Panc1 (cell line): ENCODE results near the gene PRTN3. TPM values are rescaled to one million over a fixed set of nuclear protein-coding genes. Genes with fewer than 3 reads are reported as not detected.

Source experiments
- ATAC-seq: fragments of 200-7000 bp; cut with Tn5 transposase; 2 replicates; pipeline ENCODE4 v1.9.1; 2020; ENCODE audit warnings: mild to moderate bottlenecking, moderate library complexity
- BruUV-seq: library from RNA; stranded (reverse); fragments of 400-500 nt; replicated peaks from 2 replicates; lab custom pipeline; 2021; lab: Mats Ljungman, UMichigan
- CTCF ChIA-PET: fragments of 300-600 bp; sonication (Branson Sonifier 250); formaldehyde crosslinking; loops from one replicate; lab custom pipeline; 2022; ENCODE audit warnings: antibody characterized with exemption; lab: Charles Lee
- POLR2A ChIA-PET: fragments of 300-600 bp; sonication (Branson Sonifier 250); formaldehyde crosslinking; loops from one replicate; lab custom pipeline; 2022; ENCODE audit warnings: antibody characterized with exemption; lab: Charles Lee
- DNase-seq: peaks from one replicate; pipeline ENCODE4 v3.0.0-alpha.2; 2010; ENCODE audit warnings: low read depth, low spot score
- H3K27ac ChIP-seq: 2 replicates; pipeline ENCODE4 v1.5.1; 2011; ENCODE audit warnings: mild to moderate bottlenecking, low read length, inconsistent platforms
- H3K27me3 ChIP-seq: fragments of 200-500 bp; sonication (Bioruptor generic); 2 replicates; pipeline ENCODE4 v1.6.0; 2014; ENCODE audit warnings: low read length, inconsistent platforms; ENCODE audit not compliant: control insufficient read depth, insufficient read depth
- H3K36me3 ChIP-seq: fragments of 200-500 bp; sonication (Bioruptor generic); 2 replicates; pipeline ENCODE4 v1.5.1; 2014; ENCODE audit warnings: inconsistent platforms, mild to moderate bottlenecking, low read length, moderate library complexity; ENCODE audit not compliant: control insufficient read depth, insufficient read depth
- H3K4me1 ChIP-seq: 2 replicates; pipeline ENCODE4 v1.5.1; 2011; ENCODE audit warnings: inconsistent platforms, mild to moderate bottlenecking, low read length, moderate library complexity; ENCODE audit not compliant: control insufficient read depth, insufficient read depth
- H3K4me3 ChIP-seq, 2 experiments: 2 replicates each; pipeline ENCODE4 v1.5.1; 2011 to 2012; ENCODE audit warnings: low read depth in 2 of 2, low read length in 2 of 2, mild to moderate bottlenecking in 2 of 2, inconsistent platforms in 1 of 2, moderate library complexity in 1 of 2
- H3K9me3 ChIP-seq: fragments of 200-500 bp; sonication (Bioruptor generic); 2 replicates; pipeline ENCODE4 v1.5.1; 2014; ENCODE audit warnings: low read depth, mild to moderate bottlenecking, inconsistent platforms, low read length, moderate library complexity; ENCODE audit not compliant: control insufficient read depth, insufficient read depth
- POLR2AphosphoS5 ChIP-seq: IDR thresholded peaks from 2 replicates; pipeline ENCODE4 v1.6.1; 2012; ENCODE audit warnings: mild to moderate bottlenecking, low read depth, low read length, moderate library complexity
- SIN3A ChIP-seq: IDR thresholded peaks from 2 replicates; pipeline ENCODE4 v1.6.1; 2012; ENCODE audit warnings: low read depth, mild to moderate bottlenecking, low read length, moderate library complexity, borderline replicate concordance; ENCODE audit not compliant: insufficient read depth
- TCF7L2 ChIP-seq: IDR thresholded peaks from 2 replicates; pipeline ENCODE4 v1.6.1; 2011; ENCODE audit warnings: mild to moderate bottlenecking, low read depth, low read length, inconsistent platforms
- in situ Hi-C: cut with HindIII; loops from 2 replicates; pipeline ENCODE4 v1.10.0; 2016; ENCODE audit warnings: low sequenced_read_pairs, low pct_unique_long_range_greater_than_20kb
- intact Hi-C: fragments of 100-400 bp; cut with micrococcal nuclease; formaldehyde crosslinking; loops from one replicate; pipeline ENCODE4 v1.10.0; 2022; ENCODE audit not compliant: unreplicated experiment
- total RNA-seq: library from RNA; stranded (reverse); gene quantifications from one replicate; pipeline ENCODE4 v1.2.1, GENCODE V29; 2021; ENCODE audit not compliant: unreplicated experiment
- TF ChIP-seq, protein P1 (sequence below), 2 experiments: IDR thresholded peaks; 2 replicates each; pipeline ENCODE4 v1.6.1; 2011 to 2012; ENCODE audit warnings: low read depth in 2 of 2, control low read depth in 1 of 2, low read length in 1 of 2, mild to moderate bottlenecking in 1 of 2, moderate library complexity in 1 of 2; ENCODE audit not compliant: insufficient read depth in 1 of 2
- TF ChIP-seq, protein P2 (sequence below): fragments of 450-650 bp; IDR thresholded peaks from 2 replicates; pipeline ENCODE4 v1.5.1; 2017; ENCODE audit warnings: mild to moderate bottlenecking

Gene PRTN3
- total RNA-seq, 1 experiment from 2014 or later = 1.5 TPM

DNA sequence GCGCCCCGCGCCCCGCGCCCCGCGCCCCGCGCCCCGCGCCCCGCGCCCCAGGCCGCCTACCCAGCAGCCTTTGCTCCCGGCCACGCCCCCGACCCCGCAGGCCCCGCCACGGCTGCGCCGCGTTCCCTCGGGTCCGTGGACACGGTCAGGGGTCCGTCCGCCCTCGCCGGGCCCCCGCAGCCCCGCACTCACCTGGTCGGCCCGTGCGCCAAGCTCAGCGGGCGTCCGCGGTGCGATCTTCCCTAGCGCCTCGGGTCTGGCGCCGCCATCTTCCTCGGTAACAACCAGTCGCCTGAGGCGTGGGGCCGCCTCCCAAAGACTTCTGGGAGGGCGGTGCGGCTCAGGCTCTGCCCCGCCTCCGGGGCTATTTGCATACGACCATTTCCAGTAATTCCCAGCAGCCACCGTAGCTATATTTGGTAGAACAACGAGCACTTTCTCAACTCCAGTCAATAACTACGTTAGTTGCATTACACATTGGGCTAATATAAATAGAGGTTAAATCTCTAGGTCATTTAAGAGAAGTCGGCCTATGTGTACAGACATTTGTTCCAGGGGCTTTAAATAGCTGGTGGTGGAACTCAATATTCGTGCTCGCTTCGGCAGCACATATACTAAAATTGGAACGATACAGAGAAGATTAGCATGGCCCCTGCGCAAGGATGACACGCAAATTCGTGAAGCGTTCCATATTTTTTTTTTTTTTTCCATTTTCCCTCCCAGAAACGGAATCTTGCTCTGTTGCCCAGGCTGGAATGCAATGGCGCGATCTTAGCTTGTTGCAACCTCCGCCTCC is 52.3 kb downstream of the PRTN3 start, which contains the start of the genes MED16 and RNU6-9:
Gene MED16, minus strand, starts transcription at position 294 of the 796 bp plus-strand sequence. CDS start 2,056 bp downstream, outside the sequence.
Gene RNU6-9, plus strand, starts transcription at position 591 of the 796 bp plus-strand sequence.
- intact Hi-C loops = no loop called here
- ChIA-PET POLR2A (no interaction called here), CTCF (interaction anchor here (0.5 kb wide), 1 partner anchor 23 kb away, joined by 3 read pairs; no protein-coding TSS in a partner anchor)
- Histone ChIP-seq H3K27ac (peak within 1 kb of the TSS; percentile 93), H3K36me3 (no peaks in the 10 kb centered on the region), H3K4me3 (peak within 1 kb of the TSS; percentile 62), H3K4me1 (no peaks in the 10 kb centered on the region), H3K9me3 (no peaks in the 10 kb centered on the region), H3K27me3 (no peaks in the 10 kb centered on the region)
- ATAC-seq = peak; percentile 94
- TF ChIP-seq, protein P1, sequence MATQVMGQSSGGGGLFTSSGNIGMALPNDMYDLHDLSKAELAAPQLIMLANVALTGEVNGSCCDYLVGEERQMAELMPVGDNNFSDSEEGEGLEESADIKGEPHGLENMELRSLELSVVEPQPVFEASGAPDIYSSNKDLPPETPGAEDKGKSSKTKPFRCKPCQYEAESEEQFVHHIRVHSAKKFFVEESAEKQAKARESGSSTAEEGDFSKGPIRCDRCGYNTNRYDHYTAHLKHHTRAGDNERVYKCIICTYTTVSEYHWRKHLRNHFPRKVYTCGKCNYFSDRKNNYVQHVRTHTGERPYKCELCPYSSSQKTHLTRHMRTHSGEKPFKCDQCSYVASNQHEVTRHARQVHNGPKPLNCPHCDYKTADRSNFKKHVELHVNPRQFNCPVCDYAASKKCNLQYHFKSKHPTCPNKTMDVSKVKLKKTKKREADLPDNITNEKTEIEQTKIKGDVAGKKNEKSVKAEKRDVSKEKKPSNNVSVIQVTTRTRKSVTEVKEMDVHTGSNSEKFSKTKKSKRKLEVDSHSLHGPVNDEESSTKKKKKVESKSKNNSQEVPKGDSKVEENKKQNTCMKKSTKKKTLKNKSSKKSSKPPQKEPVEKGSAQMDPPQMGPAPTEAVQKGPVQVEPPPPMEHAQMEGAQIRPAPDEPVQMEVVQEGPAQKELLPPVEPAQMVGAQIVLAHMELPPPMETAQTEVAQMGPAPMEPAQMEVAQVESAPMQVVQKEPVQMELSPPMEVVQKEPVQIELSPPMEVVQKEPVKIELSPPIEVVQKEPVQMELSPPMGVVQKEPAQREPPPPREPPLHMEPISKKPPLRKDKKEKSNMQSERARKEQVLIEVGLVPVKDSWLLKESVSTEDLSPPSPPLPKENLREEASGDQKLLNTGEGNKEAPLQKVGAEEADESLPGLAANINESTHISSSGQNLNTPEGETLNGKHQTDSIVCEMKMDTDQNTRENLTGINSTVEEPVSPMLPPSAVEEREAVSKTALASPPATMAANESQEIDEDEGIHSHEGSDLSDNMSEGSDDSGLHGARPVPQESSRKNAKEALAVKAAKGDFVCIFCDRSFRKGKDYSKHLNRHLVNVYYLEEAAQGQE (IDR thresholded peaks at IDR 0.05; ENCODE audit: insufficient read depth in 1 of 2, low read depth in 2 of 2, low read length in 1 of 2) = no peak
- no peak; the same call in 1 of the 2 replicates for TF ChIP-seq POLR2AphosphoS5
- no peak for TF ChIP-seq SIN3A
- TF ChIP-seq, protein P2, sequence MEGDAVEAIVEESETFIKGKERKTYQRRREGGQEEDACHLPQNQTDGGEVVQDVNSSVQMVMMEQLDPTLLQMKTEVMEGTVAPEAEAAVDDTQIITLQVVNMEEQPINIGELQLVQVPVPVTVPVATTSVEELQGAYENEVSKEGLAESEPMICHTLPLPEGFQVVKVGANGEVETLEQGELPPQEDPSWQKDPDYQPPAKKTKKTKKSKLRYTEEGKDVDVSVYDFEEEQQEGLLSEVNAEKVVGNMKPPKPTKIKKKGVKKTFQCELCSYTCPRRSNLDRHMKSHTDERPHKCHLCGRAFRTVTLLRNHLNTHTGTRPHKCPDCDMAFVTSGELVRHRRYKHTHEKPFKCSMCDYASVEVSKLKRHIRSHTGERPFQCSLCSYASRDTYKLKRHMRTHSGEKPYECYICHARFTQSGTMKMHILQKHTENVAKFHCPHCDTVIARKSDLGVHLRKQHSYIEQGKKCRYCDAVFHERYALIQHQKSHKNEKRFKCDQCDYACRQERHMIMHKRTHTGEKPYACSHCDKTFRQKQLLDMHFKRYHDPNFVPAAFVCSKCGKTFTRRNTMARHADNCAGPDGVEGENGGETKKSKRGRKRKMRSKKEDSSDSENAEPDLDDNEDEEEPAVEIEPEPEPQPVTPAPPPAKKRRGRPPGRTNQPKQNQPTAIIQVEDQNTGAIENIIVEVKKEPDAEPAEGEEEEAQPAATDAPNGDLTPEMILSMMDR = no peak
- TF ChIP-seq TCF7L2 = no peak
- no TSS peak for BruUV-seq
- in situ Hi-C loops = no loop called here
- DNase-seq = peak; percentile 52

DNA sequence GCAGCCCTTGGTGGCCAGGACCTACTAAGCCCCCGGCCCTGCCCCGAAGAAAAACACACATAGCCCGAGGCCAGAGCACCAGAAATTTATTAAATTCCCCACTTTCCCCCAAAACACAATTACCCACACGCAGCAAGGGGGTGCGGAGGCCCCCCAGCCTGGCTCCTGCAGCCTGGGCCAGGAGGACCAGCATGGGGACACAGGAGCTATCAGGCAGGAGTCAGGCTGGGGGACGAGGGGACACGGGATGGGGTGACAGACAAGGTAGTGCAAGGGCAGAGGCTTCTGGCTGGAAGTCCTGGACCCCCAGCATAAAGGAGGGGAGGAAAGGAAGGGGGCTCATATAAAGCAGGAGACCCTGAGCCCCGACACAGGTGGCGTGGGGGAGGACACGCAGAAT is 55.6 kb downstream of the PRTN3 start:
- Histone ChIP-seq H3K4me1 (no peaks in the 10 kb centered on the region), H3K36me3 (no peaks in the 10 kb centered on the region), H3K27me3 (no peaks in the 10 kb centered on the region), H3K9me3 (no peaks in the 10 kb centered on the region), H3K4me3 (no peak overlapping the region), H3K27ac (no peak overlapping the region)
- in situ Hi-C loops = no loop called here
- intact Hi-C loops = no loop called here
- POLR2A ChIA-PET = no interaction called here
- ATAC-seq (no peak), DNase-seq (no peak)
- TF ChIP-seq, protein P2 = no peak
- CTCF ChIA-PET = no interaction called here
- no TSS peak for BruUV-seq
